NOMO-1 treated with dmso at 0.1 percent for 144 hours (cell line): ENCODE results near the gene ARF1.
"Not testable (repeated sequence)": the region's sequence is repeated elsewhere in the genome, so short reads cannot be mapped to it uniquely, and the experiment has no call there.

Experiments
- DNase-seq: peaks from one replicate; lab custom pipeline; 2025; ENCODE audit not compliant: unreplicated experiment; lab: John Stamatoyannopoulos, UW

Gene ARF1

DNA sequence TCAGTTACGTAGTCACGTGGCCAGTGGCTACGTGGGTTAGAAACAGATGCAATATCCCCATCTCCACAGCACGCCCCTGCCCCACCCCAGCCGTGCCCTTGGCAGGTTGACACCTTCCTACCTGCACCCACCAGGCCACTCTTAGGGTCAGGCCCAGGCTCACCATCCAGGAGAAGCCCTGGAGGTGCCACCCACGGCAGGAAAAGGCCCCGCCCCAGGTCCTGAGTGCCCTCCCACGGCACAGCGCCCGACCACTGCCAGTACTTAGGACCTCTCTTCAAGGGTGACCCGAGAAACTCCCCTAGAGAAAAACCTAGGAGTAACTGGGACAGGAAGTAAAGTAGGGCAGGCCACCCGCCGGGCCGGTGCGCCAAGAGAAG lies 19.1 kb downstream of the ARF1 start:
- DNase-seq: no peak

DNA sequence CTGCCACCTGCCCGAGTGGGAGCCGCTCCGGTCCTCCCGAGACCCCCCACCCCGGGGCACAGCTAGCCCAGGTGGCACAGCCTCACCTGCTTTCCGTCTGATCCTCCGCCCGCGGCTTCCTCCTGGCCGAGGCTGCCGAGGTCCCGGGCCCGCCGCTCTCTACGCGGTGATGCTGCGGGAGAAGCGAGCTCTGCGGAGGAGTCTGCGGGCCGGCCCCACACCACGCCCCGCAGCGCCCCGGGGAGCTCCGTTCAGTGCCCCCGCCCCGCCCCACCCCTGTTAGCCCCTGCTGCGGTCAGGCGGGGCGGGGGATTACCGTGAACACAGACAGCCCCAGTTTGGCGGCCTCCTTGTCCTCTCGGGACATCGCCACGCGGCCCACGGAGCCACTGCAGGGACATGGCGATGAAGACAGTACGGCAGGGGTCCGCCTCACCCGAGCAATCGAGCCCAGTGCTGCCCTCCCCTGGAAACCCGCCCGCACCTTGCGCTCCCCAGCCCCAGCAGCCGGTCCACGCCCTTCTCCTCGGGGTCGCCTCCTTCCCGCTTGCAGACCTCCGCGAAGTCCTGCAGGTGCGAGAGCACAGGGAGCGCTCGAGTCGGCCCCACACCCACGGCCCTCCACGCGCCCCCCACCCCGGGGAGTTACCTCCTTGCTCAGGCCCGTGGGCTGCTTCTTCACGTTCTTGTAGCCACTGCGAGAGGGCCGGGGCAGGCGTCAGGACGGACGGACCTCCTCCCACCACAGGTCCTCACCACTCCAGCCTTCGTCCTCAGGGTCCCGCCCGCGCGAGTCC lies 19.7 kb downstream of the ARF1 start:
- no peak for DNase-seq

DNA sequence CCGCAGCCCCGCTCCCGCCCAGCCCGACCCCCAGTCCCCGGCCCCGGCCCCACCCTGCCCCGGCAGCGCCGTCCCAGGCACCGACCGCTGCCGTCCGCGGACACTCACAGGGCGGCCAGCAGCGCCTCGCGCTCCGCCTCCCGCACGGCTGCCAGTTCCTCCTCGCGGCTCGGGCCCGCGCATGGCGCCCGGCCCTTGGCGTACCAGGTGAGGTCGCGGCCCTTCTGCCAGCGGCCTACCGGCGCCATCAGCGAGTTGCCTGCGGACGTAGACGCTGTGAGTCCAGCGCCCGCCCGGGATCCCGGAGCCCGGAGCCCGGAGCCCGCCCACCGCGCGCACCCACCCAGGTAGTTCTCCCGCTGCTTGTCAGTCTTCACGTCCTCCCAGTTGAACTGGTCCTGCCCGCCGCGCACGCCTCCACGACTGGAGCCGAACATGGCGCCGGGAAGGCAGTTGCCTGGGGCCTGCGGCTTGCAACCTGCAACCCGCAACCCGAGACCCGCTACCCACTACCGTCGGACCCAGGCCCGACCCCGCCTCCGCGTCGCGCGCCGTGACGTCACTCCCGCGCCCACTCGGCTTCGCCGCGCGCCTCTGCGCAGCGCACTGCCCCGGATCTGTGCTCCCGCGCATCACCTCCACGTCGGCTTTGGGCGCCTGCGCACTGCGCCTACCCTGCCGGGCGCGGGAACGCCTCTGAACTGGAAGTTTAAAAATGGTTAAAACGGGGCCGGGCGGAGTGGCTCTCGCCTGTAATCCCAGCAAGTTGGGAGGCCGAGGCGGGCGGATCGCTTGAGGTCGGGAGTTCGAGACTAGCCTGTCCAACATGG lies 20.5 kb downstream of the ARF1 start, which contains the start of gene C1orf35:
C1orf35 (minus strand) TSS at position 535 of the 830 bp plus-strand sequence; CDS start at position 437, 98 bp downstream.
- peak; percentile 92 for DNase-seq

DNA sequence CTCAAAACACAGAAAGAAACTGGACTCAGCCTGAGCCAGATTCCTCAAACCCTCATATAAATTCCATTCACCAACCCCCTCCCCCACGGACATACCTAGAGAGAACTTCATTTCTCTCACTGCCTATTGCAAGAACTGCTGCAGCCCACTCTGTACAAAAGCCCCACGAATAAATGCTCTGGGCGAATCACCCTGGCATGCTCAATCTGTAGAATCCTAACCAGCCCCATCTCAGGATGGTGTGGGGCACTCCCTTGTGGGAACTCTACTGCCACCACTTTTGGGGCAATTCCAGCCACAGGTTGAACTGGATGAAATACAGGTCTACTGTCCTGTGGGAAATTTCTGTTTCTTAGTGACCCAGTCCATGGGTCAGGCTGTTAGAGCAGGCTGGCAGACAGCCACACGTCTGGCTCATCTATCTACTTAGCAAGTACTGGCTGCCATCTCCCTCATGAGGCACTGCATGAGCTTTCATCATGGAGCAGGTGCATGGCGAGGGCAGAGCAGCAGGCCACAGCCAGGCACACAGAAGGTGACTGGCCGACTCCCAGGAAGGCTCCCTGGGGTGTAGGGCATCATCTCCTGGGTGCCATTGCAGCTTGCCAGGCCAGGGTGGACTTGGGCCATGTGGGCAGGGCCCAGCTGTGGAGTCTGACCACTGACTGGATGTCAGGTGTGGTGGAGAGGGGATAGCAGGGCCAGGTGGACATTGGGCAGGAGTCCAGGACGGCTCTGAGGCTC lies 22.2 kb downstream of the ARF1 start:
- no peak for DNase-seq

DNA sequence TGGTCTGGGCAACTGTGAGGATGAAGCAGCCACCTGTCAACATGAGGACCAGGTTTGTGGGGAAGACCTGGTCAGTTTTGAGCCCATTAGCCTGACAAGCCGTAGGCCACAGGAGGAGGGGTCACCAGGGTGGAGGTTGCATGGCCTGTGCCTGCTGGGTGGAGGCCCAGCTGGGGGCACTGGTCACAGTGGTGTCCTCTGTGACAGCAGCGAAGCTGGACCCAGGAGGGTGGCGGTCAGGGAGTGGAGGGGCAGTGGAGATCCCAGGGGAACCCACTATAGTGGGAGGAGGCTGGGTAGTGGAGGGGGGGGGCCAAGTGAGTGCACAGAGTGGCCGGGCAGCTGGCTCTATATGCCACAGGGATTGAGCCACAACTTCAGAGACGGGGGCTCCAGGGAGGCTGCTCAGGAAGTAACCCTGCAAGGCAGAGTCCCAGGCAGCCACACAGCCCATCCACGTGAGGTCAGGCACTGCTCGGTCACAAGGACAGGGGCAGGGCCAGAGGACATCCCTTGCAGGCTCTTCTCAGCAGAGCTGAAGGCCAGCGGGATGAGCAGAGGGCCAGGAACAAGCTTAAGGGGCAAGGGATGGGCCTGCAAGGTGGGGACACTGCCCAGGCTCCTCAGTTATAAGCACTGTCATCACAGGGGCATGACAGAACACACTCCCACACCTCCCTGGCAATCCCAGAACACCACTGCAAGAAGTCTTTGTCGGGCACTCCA lies 22.9 kb downstream of the ARF1 start:
- DNase-seq: no peak

DNA sequence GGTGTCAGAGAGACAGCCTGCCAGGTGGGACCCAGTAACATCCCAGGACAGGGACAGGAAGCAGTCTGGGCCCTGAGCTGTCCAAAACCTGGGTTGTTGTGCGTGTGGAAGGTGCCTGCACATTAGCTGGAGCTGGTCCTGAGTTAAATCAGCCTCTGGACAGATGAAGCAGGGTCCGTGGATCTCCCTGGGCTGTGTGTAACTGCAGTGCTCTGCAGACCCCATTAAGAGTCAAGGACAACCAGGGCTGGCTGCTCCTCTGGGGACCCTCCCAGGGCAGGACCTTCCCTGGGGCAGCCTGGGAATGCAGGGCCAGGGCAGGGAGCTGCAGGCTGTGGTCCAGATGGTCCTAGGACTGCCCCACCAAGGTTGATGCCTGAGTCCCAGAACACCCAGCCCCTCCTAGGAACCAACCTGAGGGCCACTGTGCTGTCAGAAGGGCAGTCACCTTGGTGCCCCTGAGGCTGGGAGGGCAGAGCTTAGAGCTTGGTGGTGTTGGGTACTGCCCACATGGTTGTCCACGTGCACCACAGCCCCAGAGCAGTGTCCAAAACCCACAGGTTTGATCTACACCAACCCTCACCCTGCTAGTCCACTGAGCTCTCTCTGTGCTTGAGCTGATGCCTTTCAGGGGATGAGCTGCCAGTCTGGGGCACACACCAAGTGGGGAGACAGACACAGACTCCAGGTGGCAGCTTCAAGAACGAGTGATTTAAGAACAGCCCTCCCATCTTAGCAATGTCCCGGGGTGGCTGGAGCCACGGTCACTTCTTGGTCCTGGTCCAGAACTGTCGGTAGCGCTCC lies 23.7 kb downstream of the ARF1 start:
- no peak for DNase-seq

DNA sequence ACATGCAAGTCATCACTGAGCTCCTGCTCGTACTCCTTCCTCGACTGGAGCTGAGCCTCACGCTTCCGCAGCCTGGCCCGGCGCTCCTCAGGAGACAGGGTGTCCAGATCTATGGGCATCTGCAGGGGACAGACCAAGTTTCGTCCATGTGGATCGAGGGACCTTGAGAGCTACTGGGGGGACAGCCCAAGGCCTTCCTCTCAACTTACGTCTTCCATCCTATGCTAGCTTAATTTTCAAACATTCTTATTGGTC lies 24.2 kb downstream of the ARF1 start:
- DNase-seq: no peak

DNA sequence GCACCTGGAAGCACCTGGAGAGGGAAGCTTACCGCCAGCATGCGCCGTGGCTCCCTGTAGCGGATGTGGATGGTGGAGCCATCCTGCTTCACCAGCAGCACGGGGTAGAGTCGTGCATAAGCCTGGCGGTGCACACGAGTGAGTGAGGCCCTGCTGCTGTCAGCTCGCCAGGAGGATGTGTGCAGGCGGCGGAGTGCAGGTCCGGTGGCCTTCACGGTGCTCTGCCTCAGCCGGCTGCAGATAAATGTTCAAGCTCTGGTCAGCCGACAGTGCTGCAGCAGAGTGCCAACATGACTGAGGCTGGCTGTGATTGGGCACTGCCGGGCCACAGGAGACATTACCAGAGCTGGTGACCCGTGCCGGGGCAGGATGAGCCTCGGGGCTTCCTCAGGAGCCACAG lies 25.1 kb downstream of the ARF1 start:
- no peak for DNase-seq

DNA sequence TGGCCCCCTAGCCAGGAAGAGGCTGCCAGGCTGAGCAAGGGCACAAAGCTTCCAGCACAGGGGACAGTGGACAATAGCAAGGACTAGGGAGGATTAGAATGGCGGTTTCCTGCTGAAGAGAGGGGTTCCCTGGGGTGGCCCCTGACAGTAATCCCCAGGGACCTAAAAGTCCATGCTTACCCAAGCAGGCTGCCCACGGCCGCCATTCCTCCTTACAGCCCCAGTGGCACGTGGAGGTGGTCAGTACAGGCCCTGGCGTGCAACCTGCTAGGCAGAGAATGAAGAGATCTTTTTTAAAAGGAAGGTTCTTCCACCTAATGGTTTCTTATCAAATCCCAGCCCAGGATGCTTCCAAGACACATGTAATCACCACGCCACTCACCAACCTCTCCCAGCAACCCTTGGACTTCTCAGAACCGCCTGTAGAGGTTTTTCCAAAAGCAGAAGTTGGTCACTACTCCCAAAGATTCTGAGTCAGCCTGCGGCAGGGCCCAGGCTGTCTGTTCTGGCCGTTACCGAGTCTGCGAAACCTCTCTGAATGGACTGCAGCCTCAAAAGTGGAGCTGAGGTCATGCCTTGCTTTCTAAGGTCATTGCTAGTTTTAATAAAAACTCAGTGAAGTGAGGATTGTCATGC lies 25.7 kb downstream of the ARF1 start:
- no peak for DNase-seq

DNA sequence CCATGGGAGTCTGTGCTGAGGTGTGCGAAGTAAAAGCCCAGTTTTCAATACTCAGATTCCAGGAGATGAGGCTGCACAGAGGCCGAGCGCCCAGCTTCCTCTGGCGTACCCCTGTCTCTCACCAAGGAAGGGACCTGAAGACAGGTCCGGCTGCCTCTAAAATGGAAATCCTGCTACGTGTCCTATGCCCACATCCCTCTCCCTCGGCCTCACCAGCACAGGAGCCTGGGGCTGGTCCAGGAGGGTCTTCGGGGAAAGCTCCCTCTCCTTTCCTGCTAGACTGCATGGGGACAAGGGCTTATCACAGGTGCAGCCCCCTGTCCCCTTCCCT lies 26.2 kb downstream of the ARF1 start:
- DNase-seq: no peak

DNA sequence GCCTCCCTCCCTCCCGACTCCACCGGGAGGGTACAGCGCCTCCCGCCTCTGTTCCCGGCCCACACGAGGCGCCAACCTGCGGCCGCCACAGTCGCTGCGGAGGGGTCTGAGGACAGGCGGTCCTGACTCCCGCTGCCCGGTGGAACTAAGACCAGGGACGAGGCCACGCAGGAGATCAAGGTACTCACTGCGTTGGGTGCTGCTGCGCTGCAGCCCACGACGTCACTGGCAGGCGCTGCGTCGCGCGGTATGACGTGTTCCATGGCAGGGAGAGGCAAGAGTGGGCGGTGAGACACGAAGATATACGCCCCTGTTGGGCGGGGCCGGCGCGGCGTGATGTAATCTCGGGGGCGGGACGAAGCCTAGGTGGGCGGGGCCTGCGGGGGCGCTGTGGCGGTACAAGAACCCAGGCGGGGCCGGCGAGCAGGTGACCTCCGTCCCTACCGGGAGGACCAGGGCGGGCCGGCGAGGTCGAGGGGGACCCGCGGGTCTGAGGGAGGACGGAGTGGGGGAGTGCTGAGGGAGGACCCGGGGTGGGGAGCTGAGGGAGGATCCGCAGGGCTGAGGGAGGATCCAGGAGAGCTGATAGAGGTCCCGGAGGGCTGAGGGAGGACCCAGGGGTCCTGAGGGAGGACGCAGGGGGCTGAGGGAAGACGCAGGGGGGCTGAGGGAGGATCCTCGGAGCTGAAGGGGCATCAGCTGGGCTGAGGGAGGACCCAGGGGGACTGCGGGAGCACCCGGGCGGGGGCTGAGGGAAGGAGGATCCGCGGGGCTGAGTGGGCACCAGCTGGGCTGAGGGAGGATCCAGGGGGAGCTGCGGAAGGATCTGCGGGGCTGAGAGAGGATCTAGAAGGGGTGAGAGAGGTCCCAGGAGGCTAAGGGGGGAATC lies 26.8 kb downstream of the ARF1 start, which contains the start of gene MRPL55:
MRPL55 (minus strand) TSS at position 227 of the 889 bp plus-strand sequence. CDS start 1,039 bp downstream, outside the sequence.
- peak; percentile 90 for DNase-seq

DNA sequence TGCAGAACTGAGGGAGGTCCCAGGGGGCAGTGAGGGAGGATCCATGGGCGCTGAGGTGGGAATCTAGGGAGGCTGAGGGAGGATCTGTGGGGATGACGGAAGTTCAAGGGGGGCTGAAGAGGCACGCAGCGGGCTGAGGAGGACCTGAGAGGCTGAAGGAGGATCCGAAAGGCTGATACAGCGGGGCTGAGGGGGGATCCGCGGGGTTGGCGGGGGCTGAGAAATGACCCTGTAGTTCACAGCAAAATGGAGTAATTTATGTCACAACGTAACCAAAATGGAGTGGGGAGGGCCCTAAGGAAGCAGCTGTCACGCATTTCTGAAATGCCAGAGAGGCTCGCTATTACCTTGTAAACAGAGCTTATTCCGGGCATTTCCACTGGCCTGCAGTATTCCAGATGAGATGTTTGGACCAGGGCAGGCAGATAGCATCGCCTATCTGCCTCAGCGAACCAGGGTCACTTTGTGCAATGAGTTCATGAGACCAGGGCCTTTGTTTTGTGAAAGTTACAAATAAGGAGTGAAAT lies 27.5 kb downstream of the ARF1 start:
- DNase-seq: no peak

DNA sequence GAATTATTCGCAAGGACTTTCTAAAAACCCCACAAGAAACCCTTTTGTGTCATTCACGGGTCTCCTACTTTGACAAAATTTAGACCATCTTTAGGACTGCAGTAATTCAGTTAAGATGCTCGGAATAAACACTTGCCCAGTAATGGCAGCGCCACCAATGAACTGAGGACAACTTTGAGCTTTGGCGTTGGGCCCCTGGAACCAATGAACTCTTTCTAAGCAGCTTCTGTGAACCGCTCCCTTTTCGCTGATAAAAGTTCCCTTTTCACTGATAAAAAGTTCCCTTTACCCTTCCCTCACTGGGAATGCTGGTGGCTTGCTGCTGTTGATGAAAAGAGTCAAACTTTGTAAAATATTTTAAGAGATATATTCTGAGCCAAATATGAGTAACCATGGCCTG lies 28.0 kb downstream of the ARF1 start:
- no peak for DNase-seq

DNA sequence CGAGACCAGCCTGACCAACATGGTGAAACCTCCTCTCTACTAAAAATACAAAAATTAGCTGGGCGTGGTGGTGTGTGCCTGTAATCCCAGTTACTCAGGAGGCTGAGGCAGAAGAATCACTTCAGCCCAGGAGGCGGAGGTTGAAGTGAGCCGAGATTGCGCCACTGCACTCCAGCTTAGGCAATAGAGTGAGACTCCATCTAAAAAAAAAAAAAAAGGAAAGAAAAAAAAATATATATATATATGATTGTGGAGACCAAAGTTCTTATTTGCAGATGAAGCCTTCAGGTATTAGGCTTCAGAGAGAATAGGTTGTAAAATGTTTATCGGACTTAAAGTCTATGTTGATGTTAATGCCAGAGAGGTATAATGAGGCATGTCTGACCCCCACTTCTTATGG lies 28.8 kb downstream of the ARF1 start:
- not testable (repeated sequence) for DNase-seq

DNA sequence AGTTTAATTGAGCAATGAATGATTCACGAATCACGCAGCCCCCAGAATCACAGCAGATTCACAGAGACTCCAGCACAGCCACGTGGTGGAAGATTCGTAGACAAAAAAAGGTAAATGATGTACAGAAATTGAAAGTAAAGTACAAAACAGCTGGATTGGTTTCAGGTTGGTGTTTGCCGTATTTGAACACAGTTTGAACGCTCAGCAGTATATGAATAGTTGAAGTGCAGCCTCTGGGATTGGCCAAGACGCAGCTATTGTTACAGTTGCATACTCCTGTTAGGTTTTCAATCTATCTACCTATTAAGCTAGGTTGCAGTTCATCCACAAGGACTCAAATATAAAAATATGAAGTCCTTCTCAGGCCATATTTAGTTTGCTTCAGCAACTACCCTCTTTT lies 29.7 kb downstream of the ARF1 start:
- DNase-seq: no peak

DNA sequence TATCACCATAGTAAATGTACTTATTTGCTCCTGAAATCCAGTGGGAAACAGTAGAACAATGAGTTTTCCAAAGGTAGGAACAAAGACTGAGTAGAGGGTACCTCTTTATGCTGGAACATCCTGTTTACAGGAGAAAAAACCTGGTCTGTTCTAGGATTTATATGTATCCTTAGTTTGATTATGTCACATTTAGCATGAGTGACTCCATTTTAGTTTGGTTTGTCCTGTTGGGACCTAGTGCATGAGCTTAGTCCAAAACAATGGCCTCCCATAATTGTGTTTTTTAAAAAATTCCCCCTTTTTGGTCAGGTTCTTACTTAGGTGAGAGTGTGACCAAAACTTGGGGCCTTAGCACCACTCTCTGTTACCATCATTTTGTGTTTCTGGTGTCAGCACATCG lies 30.1 kb downstream of the ARF1 start:
- DNase-seq: no peak

DNA sequence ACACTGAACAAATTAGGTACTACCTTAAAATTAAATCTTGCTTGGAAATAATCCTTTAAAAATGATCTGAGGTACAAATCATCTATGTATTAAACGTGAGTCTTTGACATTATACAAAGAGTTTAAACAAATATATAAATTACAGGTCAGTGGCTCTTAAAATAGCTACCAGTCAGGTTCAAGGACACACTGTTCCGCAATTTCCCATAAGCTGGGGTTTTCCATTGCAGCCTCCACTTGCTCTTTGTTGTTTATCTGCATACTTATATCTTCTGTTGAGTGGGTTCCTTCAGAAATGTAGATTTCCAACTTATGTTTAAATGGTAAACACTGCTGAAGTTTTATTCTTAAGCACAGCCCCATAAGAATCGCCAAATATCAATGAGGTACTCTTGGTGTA lies 32.3 kb downstream of the ARF1 start:
- no peak for DNase-seq

DNA sequence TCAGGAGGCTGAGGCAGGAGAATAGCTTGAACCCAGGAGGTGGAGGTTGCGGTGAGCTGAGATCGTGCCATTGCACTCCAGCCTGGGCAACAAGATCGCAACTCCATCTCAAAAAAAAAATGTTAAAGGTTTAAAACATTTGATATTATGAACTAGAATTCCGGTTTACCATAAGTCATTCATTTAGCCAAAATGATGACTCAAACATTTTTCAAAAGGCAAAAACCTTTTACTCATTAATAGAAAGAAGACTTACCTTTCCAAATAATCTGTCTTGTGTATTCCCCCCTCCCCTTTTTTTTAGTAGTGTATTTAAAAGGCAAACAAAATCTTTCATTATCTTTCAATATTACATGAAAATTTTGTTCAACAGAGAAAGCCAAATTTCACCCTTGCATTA lies 34.8 kb downstream of the ARF1 start:
- DNase-seq: no peak

DNA sequence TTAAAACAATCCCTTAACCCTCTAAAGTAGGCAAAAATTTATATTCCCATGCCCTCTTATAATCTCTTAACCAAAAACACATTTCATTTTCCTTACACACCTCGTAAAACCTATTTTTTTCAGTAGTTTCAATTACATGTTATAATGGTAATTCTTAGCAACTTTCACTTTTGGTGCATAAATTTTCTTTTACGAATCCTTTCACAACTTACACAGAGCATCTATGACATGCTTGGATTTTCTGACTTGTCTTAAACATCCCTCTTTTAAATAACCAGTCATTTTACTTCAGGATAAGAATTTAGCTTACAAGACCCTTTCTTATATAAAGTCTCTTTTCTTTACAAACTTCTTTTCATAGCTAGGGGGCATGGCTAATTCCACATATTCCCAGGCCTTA lies 35.5 kb downstream of the ARF1 start:
- DNase-seq: no peak
